GM18909 (cell line): ENCODE data around the gene CYTH2.
"Not testable (repeated sequence)": the region's sequence is repeated elsewhere in the genome, so short reads cannot be mapped to it uniquely, and the experiment has no call there.

Experiments
- ATAC-seq: cut with Tn5 transposase; IDR thresholded peaks from one replicate; pipeline ENCODE4 v1.9.1; 2021; ENCODE audit warnings: mild to moderate bottlenecking; ENCODE audit not compliant: unreplicated experiment, poor library complexity

Gene CYTH2

GRCh38 chr19:48476176-48476575 lies 7.0 kb downstream of the CYTH2 start:
- no peak for ATAC-seq

- ATAC-seq, result no peak
Measured at GRCh38 chr19:48477067-48477685, 8.0 kb downstream of the CYTH2 start.

GRCh38 chr19:48477698-48478338 lies 8.6 kb downstream of the CYTH2 start:
- ATAC-seq, result no peak

- ATAC-seq, result no peak
Measured at GRCh38 chr19:48478339-48479256, 9.4 kb downstream of the CYTH2 start.

GRCh38 chr19:48479686-48480085 lies 10.5 kb downstream of the CYTH2 start:
- no peak for ATAC-seq

- ATAC-seq, result no peak
Measured at GRCh38 chr19:48480183-48480557, 11.0 kb downstream of the CYTH2 start.

GRCh38 chr19:48480558-48481500 lies 11.7 kb downstream of the CYTH2 start:
- ATAC-seq, result no peak

- ATAC-seq, result no peak
Measured at GRCh38 chr19:48481846-48482639, 12.9 kb downstream of the CYTH2 start.

- no peak for ATAC-seq
Measured at GRCh38 chr19:48483301-48483700, 14.1 kb downstream of the CYTH2 start.

- no peak for ATAC-seq
Measured at GRCh38 chr19:48484247-48484893, 15.2 kb downstream of the CYTH2 start.

GRCh38 chr19:48484931-48485612 lies 15.9 kb downstream of the CYTH2 start:
- ATAC-seq, result no peak

- not testable (repeated sequence) for ATAC-seq
Measured at GRCh38 chr19:48486706-48487105, 17.5 kb downstream of the CYTH2 start.

- ATAC-seq, result no peak
Measured at GRCh38 chr19:48487544-48487943, 18.4 kb downstream of the CYTH2 start.

GRCh38 chr19:48487948-48488347 lies 18.8 kb downstream of the CYTH2 start:
- ATAC-seq, result no peak

GRCh38 chr19:48488478-48488877 lies 19.3 kb downstream of the CYTH2 start:
- not testable (repeated sequence) for ATAC-seq

- ATAC-seq, result peak; percentile 34
Measured at GRCh38 chr19:48489608-48490216, 20.5 kb downstream of the CYTH2 start.

GRCh38 chr19:48490981-48491792 lies 22.0 kb downstream of the CYTH2 start:
- ATAC-seq, result no peak
